CD4-positive, alpha-beta T cell treated with Interleukin-17A for 1 hour (primary cell): ENCODE results near the gene OLA1.

Experiments
- DNase-seq: peaks from one replicate; pipeline ENCODE4 v3.0.0-alpha.2; 2020

Gene OLA1

GRCh38 chr2:174176898-174177297 is 71.4 kb downstream of the OLA1 start:
- DNase-seq: no peak

GRCh38 chr2:174174741-174175140 is 73.6 kb downstream of the OLA1 start:
- no peak for DNase-seq

- no peak for DNase-seq
Measured at GRCh38 chr2:174172802-174173355, 75.5 kb downstream of the OLA1 start.

- no peak for DNase-seq
Measured at GRCh38 chr2:174171686-174172445, 76.5 kb downstream of the OLA1 start.

- DNase-seq: no peak
Measured at GRCh38 chr2:174169372-174169771, 79.0 kb downstream of the OLA1 start.

- no peak for DNase-seq
Measured at GRCh38 chr2:174166261-174166660, 82.1 kb downstream of the OLA1 start.

- no peak for DNase-seq
Measured at GRCh38 chr2:174161490-174161889, 86.8 kb downstream of the OLA1 start.

- peak; percentile 39 for DNase-seq
Measured at GRCh38 chr2:174158003-174158402, 90.3 kb downstream of the OLA1 start.

- no peak for DNase-seq
Measured at GRCh38 chr2:174157053-174157452, 91.3 kb downstream of the OLA1 start.

GRCh38 chr2:174153757-174154680 is 94.3 kb downstream of the OLA1 start:
- DNase-seq: no peak

GRCh38 chr2:174149530-174149929 is 98.8 kb downstream of the OLA1 start:
- DNase-seq: no peak

GRCh38 chr2:174148833-174149232 is 99.5 kb downstream of the OLA1 start:
- DNase-seq: no peak

- DNase-seq: no peak
Measured at GRCh38 chr2:174145827-174146226, 102.5 kb downstream of the OLA1 start.

GRCh38 chr2:174142290-174142689 is 106.0 kb downstream of the OLA1 start:
- no peak for DNase-seq

- no peak for DNase-seq
Measured at GRCh38 chr2:174138161-174138560, 110.2 kb downstream of the OLA1 start.

- DNase-seq: no peak
Measured at GRCh38 chr2:174135981-174136380, 112.4 kb downstream of the OLA1 start.

- no peak for DNase-seq
Measured at GRCh38 chr2:174125090-174125489, 123.2 kb downstream of the OLA1 start.

GRCh38 chr2:174124181-174124580 is 124.2 kb downstream of the OLA1 start:
- DNase-seq: no peak

GRCh38 chr2:174122185-174122584 is 126.1 kb downstream of the OLA1 start:
- DNase-seq: no peak

- DNase-seq: no peak
Measured at GRCh38 chr2:174121612-174122011, 126.7 kb downstream of the OLA1 start.

- no peak for DNase-seq
Measured at GRCh38 chr2:174121175-174121574, 127.2 kb downstream of the OLA1 start.

GRCh38 chr2:174120346-174120745 is 128.0 kb downstream of the OLA1 start:
- no peak for DNase-seq
